Urothelium cell line (cell line): ENCODE measurements around the gene LAMC3.
"Not testable (repeated sequence)": the region's sequence is repeated elsewhere in the genome, so short reads cannot be mapped to it uniquely, and the experiment has no call there.

ENCODE experiments used
- DNase-seq: peaks from one replicate; pipeline ENCODE4 v3.0.0; 2011; ENCODE audit warnings: low spot score, mixed read lengths
- FAIRE-seq: peaks from 2 replicates; lab custom pipeline; 2011; peaks lifted over from hg19 to GRCh38; lab: Jason Lieb, UNC

Gene LAMC3

GRCh38 chr9:131025953-131026858 lies 17.2 kb downstream of the LAMC3 start:
- no peak for DNase-seq
- FAIRE-seq: no peak

GRCh38 chr9:131027048-131027871 lies 18.3 kb downstream of the LAMC3 start:
- no peak for DNase-seq
- no peak for FAIRE-seq

- no peak for FAIRE-seq
- DNase-seq: no peak
These were observed 18.9 kb downstream of the LAMC3 start for GRCh38 chr9:131027872-131028179.

GRCh38 chr9:131028221-131028884 lies 19.4 kb downstream of the LAMC3 start:
- no peak for FAIRE-seq
- DNase-seq: no peak

- DNase-seq (no peak), FAIRE-seq (no peak)
These were observed 20.1 kb downstream of the LAMC3 start for GRCh38 chr9:131028931-131029573.

- no peak for FAIRE-seq
These were observed 20.6 kb downstream of the LAMC3 start for GRCh38 chr9:131029574-131029952.

GRCh38 chr9:131030239-131031004 lies 21.4 kb downstream of the LAMC3 start:
- no peak for DNase-seq
- FAIRE-seq: no peak

More at GRCh38 chr9:131029574-131029952, 20.6 kb downstream of the LAMC3 start:
- no peak for DNase-seq

GRCh38 chr9:131031005-131031641 lies 22.1 kb downstream of the LAMC3 start:
- FAIRE-seq (no peak), DNase-seq (no peak)

- no peak for FAIRE-seq
These were observed 22.6 kb downstream of the LAMC3 start for GRCh38 chr9:131031642-131032005.

GRCh38 chr9:131032384-131032783 lies 23.4 kb downstream of the LAMC3 start:
- no peak for FAIRE-seq
- DNase-seq: no peak

More at GRCh38 chr9:131031642-131032005, 22.6 kb downstream of the LAMC3 start:
- no peak for DNase-seq

GRCh38 chr9:131033269-131034224 lies 24.6 kb downstream of the LAMC3 start:
- FAIRE-seq (no peak), DNase-seq (no peak)

- DNase-seq (no peak), FAIRE-seq (no peak)
These were observed 25.3 kb downstream of the LAMC3 start for GRCh38 chr9:131034268-131034667.

- not testable (repeated sequence) for FAIRE-seq, DNase-seq
These were observed 25.8 kb downstream of the LAMC3 start for GRCh38 chr9:131034749-131035148.

- no peak for DNase-seq
- no peak for FAIRE-seq
These were observed 26.6 kb downstream of the LAMC3 start for GRCh38 chr9:131035548-131035947.

- DNase-seq (no peak), FAIRE-seq (no peak)
These were observed 27.1 kb downstream of the LAMC3 start for GRCh38 chr9:131036071-131036470.

GRCh38 chr9:131036529-131037334 lies 27.8 kb downstream of the LAMC3 start:
- FAIRE-seq: no peak

GRCh38 chr9:131037335-131038255 lies 28.6 kb downstream of the LAMC3 start:
- FAIRE-seq: no peak
- no peak for DNase-seq

More at GRCh38 chr9:131036529-131037334, 27.8 kb downstream of the LAMC3 start:
- no peak for DNase-seq
